AG04450 (cell line): ENCODE data around the gene SEC24D. TPM values are rescaled to one million over a fixed set of nuclear protein-coding genes. Genes with fewer than 3 reads are reported as not detected.

Source experiments
- CTCF ChIA-PET: fragments of 300-600, 350-600 bp; formaldehyde crosslinking; extraction: SDS; loops from one replicate; lab custom pipeline; 2022; ENCODE audit warnings: antibody characterized with exemption, inconsistent platforms; lab: Charles Lee
- POLR2A ChIA-PET: fragments of 350-600 bp; formaldehyde crosslinking; extraction: SDS; loops from one replicate; lab custom pipeline; 2021; ENCODE audit warnings: antibody characterized with exemption, inconsistent platforms; lab: Yijun Ruan, JAX
- DNase-seq: peaks from one replicate; pipeline ENCODE4 v3.0.0-alpha.2; 2011; ENCODE audit warnings: low read depth, low spot score
- H3K27ac ChIP-seq: one replicate; pipeline ENCODE4 v1.5.1; 2012; ENCODE audit warnings: low read depth, low read length, control low read depth
- H3K27me3 ChIP-seq: one replicate; pipeline ENCODE4 v1.6.0; 2012; ENCODE audit warnings: low read length; ENCODE audit not compliant: control insufficient read depth, insufficient read depth
- H3K4me3 ChIP-seq: 2 replicates; pipeline ENCODE4 v1.5.1; 2011; ENCODE audit warnings: mild to moderate bottlenecking, low read depth, low read length, control low read depth
- H3K9me3 ChIP-seq: 2 replicates; pipeline ENCODE4 v1.5.1; 2012; ENCODE audit warnings: low read length; ENCODE audit not compliant: control insufficient read depth, insufficient read depth
- polyA minus RNA-seq: library from RNA; depleted of rRNA, polyadenylated mRNA; stranded (reverse); fragments of >200 nt; gene quantifications from 2 replicates; pipeline ENCODE4 v1.2.3, GENCODE V29; 2011; rRNA and poly(A)+ RNA removed
- polyA plus RNA-seq: library from polyadenylated mRNA; depleted of rRNA; stranded (reverse); fragments of >200 nt; gene quantifications from 2 replicates; pipeline ENCODE4 v1.2.3, GENCODE V29; 2011; rRNA removed
- TF ChIP-seq, protein P1 (sequence below): IDR thresholded peaks from 2 replicates; pipeline ENCODE4 v1.5.1; 2011; ENCODE audit warnings: low read depth, low read length, control low read depth, inconsistent platforms

Gene SEC24D, protein sequence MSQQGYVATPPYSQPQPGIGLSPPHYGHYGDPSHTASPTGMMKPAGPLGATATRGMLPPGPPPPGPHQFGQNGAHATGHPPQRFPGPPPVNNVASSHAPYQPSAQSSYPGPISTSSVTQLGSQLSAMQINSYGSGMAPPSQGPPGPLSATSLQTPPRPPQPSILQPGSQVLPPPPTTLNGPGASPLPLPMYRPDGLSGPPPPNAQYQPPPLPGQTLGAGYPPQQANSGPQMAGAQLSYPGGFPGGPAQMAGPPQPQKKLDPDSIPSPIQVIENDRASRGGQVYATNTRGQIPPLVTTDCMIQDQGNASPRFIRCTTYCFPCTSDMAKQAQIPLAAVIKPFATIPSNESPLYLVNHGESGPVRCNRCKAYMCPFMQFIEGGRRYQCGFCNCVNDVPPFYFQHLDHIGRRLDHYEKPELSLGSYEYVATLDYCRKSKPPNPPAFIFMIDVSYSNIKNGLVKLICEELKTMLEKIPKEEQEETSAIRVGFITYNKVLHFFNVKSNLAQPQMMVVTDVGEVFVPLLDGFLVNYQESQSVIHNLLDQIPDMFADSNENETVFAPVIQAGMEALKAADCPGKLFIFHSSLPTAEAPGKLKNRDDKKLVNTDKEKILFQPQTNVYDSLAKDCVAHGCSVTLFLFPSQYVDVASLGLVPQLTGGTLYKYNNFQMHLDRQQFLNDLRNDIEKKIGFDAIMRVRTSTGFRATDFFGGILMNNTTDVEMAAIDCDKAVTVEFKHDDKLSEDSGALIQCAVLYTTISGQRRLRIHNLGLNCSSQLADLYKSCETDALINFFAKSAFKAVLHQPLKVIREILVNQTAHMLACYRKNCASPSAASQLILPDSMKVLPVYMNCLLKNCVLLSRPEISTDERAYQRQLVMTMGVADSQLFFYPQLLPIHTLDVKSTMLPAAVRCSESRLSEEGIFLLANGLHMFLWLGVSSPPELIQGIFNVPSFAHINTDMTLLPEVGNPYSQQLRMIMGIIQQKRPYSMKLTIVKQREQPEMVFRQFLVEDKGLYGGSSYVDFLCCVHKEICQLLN
- polyA plus RNA-seq (113 and 154 TPM in 2 replicates), polyA minus RNA-seq (146 and 183 TPM in 2 replicates)

DNA sequence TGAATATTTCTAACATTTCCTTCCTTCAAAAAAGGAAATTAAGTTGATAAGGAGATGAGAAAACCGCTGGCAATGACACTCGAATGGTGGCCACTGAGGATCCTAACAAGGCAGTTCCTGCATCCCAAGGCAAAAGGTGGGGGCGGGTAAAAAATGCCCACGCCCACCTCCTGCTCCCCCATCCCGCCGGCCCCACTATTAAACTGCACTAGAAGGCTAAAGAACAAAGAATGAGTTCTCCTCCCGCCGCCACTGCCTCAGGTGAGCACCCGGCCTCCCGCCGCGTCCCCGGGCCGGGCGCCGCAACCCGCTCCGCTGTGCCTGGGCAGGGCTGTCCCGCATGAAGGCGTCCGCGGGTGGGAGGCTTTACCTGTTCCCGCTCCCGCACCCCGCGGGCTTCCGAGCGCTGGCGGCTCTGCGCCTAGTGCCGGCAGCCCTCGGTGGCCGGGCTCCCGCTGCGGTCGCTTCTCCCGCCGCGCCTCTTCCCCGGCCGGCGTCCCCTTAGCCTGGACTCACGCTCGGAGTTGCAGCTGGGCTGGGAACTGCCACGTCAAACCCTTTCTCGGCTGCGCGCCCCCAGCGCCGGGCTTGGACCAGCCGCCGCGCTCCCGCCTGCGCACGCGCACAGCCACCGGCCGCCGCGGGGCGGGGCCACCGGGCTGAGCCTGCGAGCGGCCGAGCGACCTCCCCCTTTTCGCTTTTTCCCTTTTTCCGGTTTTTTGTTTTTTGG, at the start of gene SEC24D:
Gene SEC24D (minus strand): TSS at position 556 of the 730 bp plus-strand sequence. CDS start 2,430 bp downstream, outside the sequence.
- Histone ChIP-seq H3K9me3 (no peaks in the 10 kb centered on the region), H3K4me3 (peak within 1 kb of the TSS; percentile 97), H3K27ac (peak within 1 kb of the TSS; percentile 99), H3K27me3 (no peaks in the 10 kb centered on the region)
- DNase-seq: peak; percentile 62
- CTCF ChIA-PET: no interaction called here
- TF ChIP-seq, protein P1, sequence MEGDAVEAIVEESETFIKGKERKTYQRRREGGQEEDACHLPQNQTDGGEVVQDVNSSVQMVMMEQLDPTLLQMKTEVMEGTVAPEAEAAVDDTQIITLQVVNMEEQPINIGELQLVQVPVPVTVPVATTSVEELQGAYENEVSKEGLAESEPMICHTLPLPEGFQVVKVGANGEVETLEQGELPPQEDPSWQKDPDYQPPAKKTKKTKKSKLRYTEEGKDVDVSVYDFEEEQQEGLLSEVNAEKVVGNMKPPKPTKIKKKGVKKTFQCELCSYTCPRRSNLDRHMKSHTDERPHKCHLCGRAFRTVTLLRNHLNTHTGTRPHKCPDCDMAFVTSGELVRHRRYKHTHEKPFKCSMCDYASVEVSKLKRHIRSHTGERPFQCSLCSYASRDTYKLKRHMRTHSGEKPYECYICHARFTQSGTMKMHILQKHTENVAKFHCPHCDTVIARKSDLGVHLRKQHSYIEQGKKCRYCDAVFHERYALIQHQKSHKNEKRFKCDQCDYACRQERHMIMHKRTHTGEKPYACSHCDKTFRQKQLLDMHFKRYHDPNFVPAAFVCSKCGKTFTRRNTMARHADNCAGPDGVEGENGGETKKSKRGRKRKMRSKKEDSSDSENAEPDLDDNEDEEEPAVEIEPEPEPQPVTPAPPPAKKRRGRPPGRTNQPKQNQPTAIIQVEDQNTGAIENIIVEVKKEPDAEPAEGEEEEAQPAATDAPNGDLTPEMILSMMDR: no peak
- POLR2A ChIA-PET: interaction anchor here (0.6 to 2.1 kb wide), 9 partner anchors 25 to 132 kb away, joined by 3 to 12 read pairs (median 5); partner anchors contain the start of gene SYNPO2

DNA sequence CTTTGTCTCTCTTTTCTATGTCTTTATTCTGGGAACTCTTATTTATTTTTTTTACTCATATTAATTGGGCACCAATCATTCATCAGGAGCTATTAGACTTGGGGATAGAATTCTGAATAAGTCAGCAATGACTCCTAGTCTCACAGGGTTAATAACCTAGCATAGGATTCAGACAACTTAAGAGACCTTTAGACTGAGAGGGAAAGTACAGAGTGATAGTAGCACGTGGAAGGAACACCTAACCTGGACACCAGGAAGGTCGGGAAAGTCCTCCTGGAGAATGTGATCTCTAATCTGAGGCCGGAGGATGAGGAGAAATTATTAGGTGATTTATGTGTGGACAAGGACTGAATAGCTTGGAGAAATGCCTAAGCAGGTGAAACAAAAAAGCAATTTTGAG, 48.8 kb upstream of the SEC24D start:
- H3K27me3 ChIP-seq: no peaks in the 10 kb centered on the region
- no peaks in the 10 kb centered on the region; the same call in 1 of the 2 replicates for H3K9me3 ChIP-seq
- no peak for DNase-seq
- POLR2A ChIA-PET: no interaction called here
- TF ChIP-seq, protein P1: no peak
- H3K4me3 ChIP-seq: no peak overlapping the region
- CTCF ChIA-PET: interaction anchor here (0.6 to 2.1 kb wide), 5 partner anchors 11 to 153 kb away, joined by 3 to 7 read pairs (median 3); no protein-coding TSS in a partner anchor
- H3K27ac ChIP-seq: no peak overlapping the region

DNA sequence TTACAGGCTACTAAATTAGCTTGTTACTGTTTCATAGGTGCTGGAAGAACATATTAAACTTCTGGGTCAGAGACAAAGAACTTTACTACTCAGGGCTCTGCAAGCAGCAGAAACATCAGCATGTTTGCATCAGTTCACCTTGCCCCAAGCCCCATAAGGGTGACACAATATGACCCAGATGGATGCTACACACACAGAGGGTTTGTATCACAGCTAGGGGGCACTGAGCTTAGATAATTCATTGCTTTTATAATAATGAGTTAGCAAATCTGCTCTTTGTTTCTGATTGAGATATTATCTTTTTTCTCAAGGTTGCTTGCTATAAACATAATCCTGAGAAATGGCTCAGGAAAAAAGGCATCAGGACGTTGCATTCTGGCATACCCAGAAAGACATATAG, 47.9 kb upstream of the SEC24D start:
- Histone ChIP-seq H3K9me3 (no peaks in the 10 kb centered on the region; the same call in 1 of the 2 replicates), H3K27ac (no peak overlapping the region), H3K27me3 (no peaks in the 10 kb centered on the region), H3K4me3 (no peak overlapping the region)
- TF ChIP-seq, protein P1: peak; percentile 30; the same call in 1 of the 2 replicates
- DNase-seq: no peak
- ChIA-PET POLR2A (no interaction called here), CTCF (interaction anchor here (0.7 to 2.1 kb wide), 9 partner anchors 8 to 47 kb away, joined by 3 to 7 read pairs (median 3); no protein-coding TSS in a partner anchor)

DNA sequence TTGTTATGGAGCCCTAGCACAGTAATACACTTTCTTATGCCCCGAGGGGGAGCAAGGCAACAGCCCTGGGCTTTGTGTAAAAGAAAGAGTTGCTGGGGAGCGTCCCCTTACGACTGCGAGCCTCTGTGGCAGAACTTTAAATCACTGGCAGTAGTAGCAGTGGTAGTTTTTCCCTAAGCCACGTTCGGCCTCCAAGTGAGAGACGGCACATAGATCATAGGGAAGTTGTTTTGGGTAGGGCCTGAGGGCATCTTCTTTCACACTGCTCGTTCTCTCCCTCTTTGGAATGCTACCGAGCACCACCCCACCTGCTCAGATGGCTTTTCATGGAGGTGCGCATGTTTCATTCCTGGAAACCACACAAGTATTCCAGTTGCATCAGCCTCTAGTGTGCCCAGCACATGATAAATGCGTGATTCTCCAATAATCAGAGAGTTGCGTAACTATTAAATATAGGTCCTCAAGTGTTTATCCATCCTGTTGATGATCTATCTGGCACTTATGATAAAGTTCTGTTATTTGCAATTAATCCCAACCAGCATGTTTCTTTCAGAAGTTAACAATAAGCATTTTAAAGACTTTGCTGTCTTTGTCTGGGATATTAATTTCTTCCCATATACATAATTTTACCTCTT, 45.7 kb upstream of the SEC24D start:
- ChIA-PET CTCF (no interaction called here), POLR2A (no interaction called here)
- H3K9me3 ChIP-seq: no peaks in the 10 kb centered on the region; the same call in none of the 2 replicates
- no peaks in the 10 kb centered on the region for H3K27me3 ChIP-seq
- H3K27ac ChIP-seq: no peak overlapping the region
- TF ChIP-seq, protein P1: no peak
- DNase-seq: no peak
- H3K4me3 ChIP-seq: no peak overlapping the region
